HCT116 (cell line): ENCODE measurements around the gene ACAT2. TPM values are rescaled to one million over a fixed set of nuclear protein-coding genes. Genes with fewer than 3 reads are reported as not detected.

Source experiments
- ATAC-seq: fragments of 200-7000 bp; cut with Tn5 transposase; 2 replicates; pipeline ENCODE4 v1.9.1; 2020; ENCODE audit warnings: mild to moderate bottlenecking, moderate library complexity
- BruUV-seq: library from RNA; stranded (reverse); fragments of 400-500 nt; replicated peaks from 2 replicates; lab custom pipeline; 2021; lab: Mats Ljungman, UMichigan
- CTCF ChIA-PET: fragments of 300-600 bp; sonication (Branson Sonifier 250); formaldehyde crosslinking; loops from one replicate; lab custom pipeline; 2021; ENCODE audit warnings: antibody characterized with exemption; lab: Charles Lee
- POLR2A ChIA-PET: fragments of 300-600, 350-600 bp; sonication (Branson Sonifier 250); formaldehyde crosslinking; loops from one replicate; lab custom pipeline; 2021; ENCODE audit warnings: antibody characterized with exemption; lab: Charles Lee
- RAD21 ChIA-PET, 2 experiments: fragments of 300-600 bp; sonication (Branson Sonifier 250); formaldehyde crosslinking; loops; one replicate each; lab custom pipeline; 2023; ENCODE audit warnings: low total read pairs in 2 of 2; ENCODE audit not compliant: uncharacterized antibody in 2 of 2, unreplicated experiment in 2 of 2, low non-redundant PET in 1 of 2; lab: Charles Lee
- DNase-seq: peaks from one replicate; pipeline ENCODE4 v3.0.0-alpha.2; 2010; ENCODE audit warnings: low read depth, low spot score
- H2AFZ ChIP-seq: fragments of 200-600 bp; shearing (Covaris generic), sonication (generic); 2 replicates; pipeline ENCODE4 v1.6.1; 2017; ENCODE audit warnings: low read depth, mixed run types, mixed read lengths, antibody characterized with exemption, low read length; ENCODE audit not compliant: poor library complexity, severe bottlenecking
- H3K27ac ChIP-seq: 2 replicates; pipeline ENCODE4 v1.5.1; 2012; ENCODE audit warnings: low read depth, low read length
- H3K27me3 ChIP-seq: fragments of 200-600 bp; sonication (generic); 2 replicates; pipeline ENCODE4 v1.6.1; 2016; ENCODE audit warnings: mixed run types, low read length, mixed read lengths; ENCODE audit not compliant: insufficient read depth
- H3K36me3 ChIP-seq, 2 experiments: fragments of 200-500 bp in 1 of 2; fragments of 200-600 bp in 1 of 2; sonication (Bioruptor generic) in 1 of 2; sonication (generic) in 1 of 2; 2 replicates each; pipeline versions ENCODE4 v1.5.1 to v1.6.1; 2014 to 2016; ENCODE audit warnings: low read length in 2 of 2, inconsistent platforms in 1 of 2, mixed read lengths in 1 of 2, mixed run types in 1 of 2; ENCODE audit not compliant: insufficient read depth in 2 of 2, control insufficient read depth in 1 of 2
- H3K4me1 ChIP-seq, 2 experiments: fragments of 200-600 bp in 1 of 2; sonication (generic) in 1 of 2; 2 replicates each; pipeline versions ENCODE4 v1.5.1 to v1.6.1; 2012 to 2017; ENCODE audit warnings: low read length in 2 of 2, inconsistent platforms in 1 of 2, mild to moderate bottlenecking in 1 of 2, mixed read lengths in 1 of 2, mixed run types in 1 of 2, moderate library complexity in 1 of 2; ENCODE audit not compliant: insufficient read depth in 2 of 2, control insufficient read depth in 1 of 2
- H3K4me2 ChIP-seq: fragments of 200-600 bp; sonication (generic); 2 replicates; pipeline ENCODE4 v1.6.1; 2017; ENCODE audit warnings: mixed run types, low read length, mixed read lengths
- H3K4me3 ChIP-seq, 2 experiments: fragments of 200-600 bp in 1 of 2; sonication (generic) in 1 of 2; replicated peaks in 1 of 2; 2 replicates each; pipeline ENCODE4 v1.5.1; 2011 to 2016; ENCODE audit warnings: low read length in 2 of 2, control low read depth in 1 of 2, low read depth in 1 of 2, mild to moderate bottlenecking in 1 of 2, mixed read lengths in 1 of 2, mixed run types in 1 of 2
- H3K79me2 ChIP-seq: fragments of 200-600 bp; sonication (generic); 2 replicates; pipeline ENCODE4 v1.6.1; 2017; ENCODE audit warnings: mild to moderate bottlenecking, mixed run types, low read length, moderate library complexity, mixed read lengths; ENCODE audit not compliant: insufficient read depth
- H3K9ac ChIP-seq: fragments of 200-600 bp; sonication (generic); 2 replicates; pipeline ENCODE4 v1.6.1; 2016; ENCODE audit warnings: low read length, mixed read lengths
- H3K9me2 ChIP-seq: fragments of 200-600 bp; sonication (generic), shearing (Covaris generic); 2 replicates; pipeline ENCODE4 v1.6.1; 2017; ENCODE audit warnings: mixed run types, mild to moderate bottlenecking, moderate library complexity; ENCODE audit not compliant: insufficient read depth
- H3K9me3 ChIP-seq, 2 experiments: fragments of 200-500 bp in 1 of 2; fragments of 200-600 bp in 1 of 2; sonication (Bioruptor generic) in 1 of 2; sonication (generic) in 1 of 2; 2 replicates each; pipeline ENCODE4 v1.6.1; 2014 to 2017; ENCODE audit warnings: low read length in 2 of 2, mixed read lengths in 2 of 2, inconsistent platforms in 1 of 2, low read depth in 1 of 2, mild to moderate bottlenecking in 1 of 2, mixed run types in 1 of 2, moderate library complexity in 1 of 2; ENCODE audit not compliant: control insufficient read depth in 1 of 2, insufficient read depth in 1 of 2
- H4K20me1 ChIP-seq: fragments of 200-600 bp; sonication (generic), shearing (Covaris generic); 2 replicates; pipeline ENCODE4 v1.6.1; 2017; ENCODE audit warnings: mixed run types, mild to moderate bottlenecking, moderate library complexity; ENCODE audit not compliant: insufficient read depth
- CBX3 ChIP-seq: IDR thresholded peaks from 2 replicates; pipeline ENCODE4 v1.6.1; 2012; ENCODE audit warnings: low read depth
- CEBPB ChIP-seq: IDR thresholded peaks from 2 replicates; pipeline ENCODE4 v1.6.1; 2012; ENCODE audit warnings: low read depth
- ELF1 ChIP-seq: IDR thresholded peaks from 2 replicates; pipeline ENCODE4 v1.6.1; 2012; ENCODE audit warnings: low read depth, borderline replicate concordance
- EZH2 ChIP-seq: fragments of 200-600 bp; sonication (generic); IDR thresholded peaks from 2 replicates; pipeline ENCODE4 v1.6.1; 2017; ENCODE audit warnings: antibody characterized with exemption, mixed run types
- FOSL1 ChIP-seq: IDR thresholded peaks from 2 replicates; pipeline ENCODE4 v1.6.1; 2012; ENCODE audit warnings: low read depth
- POLR2AphosphoS5 ChIP-seq: IDR thresholded peaks from 2 replicates; pipeline ENCODE4 v1.6.1; 2011; ENCODE audit warnings: mild to moderate bottlenecking, low read depth, low read length, moderate library complexity
- RAD21 ChIP-seq: IDR thresholded peaks from 2 replicates; pipeline ENCODE4 v1.6.1; 2012; ENCODE audit warnings: low read depth, mild to moderate bottlenecking
- ZFX ChIP-seq: fragments of 450-650 bp; IDR thresholded peaks from 2 replicates; pipeline ENCODE4 v1.6.1; 2017
- ZNF274 ChIP-seq: fragments of 200-500 bp; sonication (Bioruptor generic); IDR thresholded peaks from 2 replicates; pipeline ENCODE4 v1.6.1; 2014; ENCODE audit warnings: mild to moderate bottlenecking, low read depth, low read length, inconsistent platforms
- intact Hi-C: fragments of 100-400 bp; cut with micrococcal nuclease; formaldehyde crosslinking; loops from 2 replicates; pipeline ENCODE4 v1.10.0; 2022
- total RNA-seq: library from RNA; stranded (reverse); gene quantifications from one replicate; pipeline ENCODE4 v1.2.1, GENCODE V29; 2021; ENCODE audit not compliant: unreplicated experiment
- TF ChIP-seq, protein P1 (sequence below), 3 experiments: fragments of 200-600 bp in 1 of 3; sonication (generic) in 1 of 3; IDR thresholded peaks in 2 of 3; conservative IDR thresholded peaks in 1 of 3; 2 replicates each; pipeline ENCODE4 v1.5.1; 2012 to 2017; ENCODE audit warnings: low read depth in 2 of 3, low read length in 2 of 3, antibody characterized with exemption in 1 of 3, borderline replicate concordance in 1 of 3, control low read depth in 1 of 3, mild to moderate bottlenecking in 1 of 3, mixed read lengths in 1 of 3, mixed run types in 1 of 3, moderate library complexity in 1 of 3; ENCODE audit not compliant: insufficient read depth in 1 of 3
- TF ChIP-seq, protein P2 (sequence below): IDR thresholded peaks from 2 replicates; pipeline ENCODE4 v1.6.1; 2012

Gene ACAT2
- total RNA-seq, 1 experiment from 2014 or later = 41.6 TPM

DNA sequence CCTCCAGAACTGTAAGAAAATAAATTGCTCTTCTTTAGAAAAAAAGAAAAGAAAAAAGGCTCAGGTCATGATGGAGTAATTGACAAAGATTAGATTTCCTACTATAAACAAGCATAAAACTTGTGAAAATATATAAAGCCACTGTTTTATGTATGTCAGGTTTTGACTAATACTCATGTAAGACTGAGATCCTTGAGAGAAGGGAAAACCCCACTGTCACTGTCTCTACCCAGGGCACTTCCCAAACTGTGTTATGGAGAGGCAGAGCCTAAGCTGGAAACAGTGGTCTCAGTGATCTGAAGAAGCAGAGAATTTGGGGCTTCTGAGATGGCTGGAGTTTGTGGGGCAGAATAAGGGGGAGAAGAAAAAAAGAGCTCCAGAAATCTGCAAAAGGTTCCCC lies 7.6 kb downstream of the ACAT2 start:
- Histone ChIP-seq H3K27me3 (no peaks in the 10 kb centered on the region), H2AFZ (no peak overlapping the region), H3K4me3 (no peak overlapping the region), H3K9ac (no peak overlapping the region), H3K9me3 (no peaks in the 10 kb centered on the region), H3K9me2 (no peaks in the 10 kb centered on the region), H3K27ac (no peak overlapping the region), H3K79me2 (no peaks in the 10 kb centered on the region), H3K4me2 (no peak overlapping the region), H4K20me1 (no peaks in the 10 kb centered on the region), H3K36me3 (peaks cover 4 to 12% of the 10 kb centered on the region in 2 experiments; a peak in 3 of 4 replicates), H3K4me1 (no peaks in the 10 kb centered on the region)
- ATAC-seq (no peak), DNase-seq (no peak)
- ChIA-PET POLR2A (interaction anchor here (1.6 kb wide), 1 partner anchor 8 kb away, joined by 3 read pairs; the partner anchor contains the start of gene ACAT2), RAD21 (no interaction called here), CTCF (no interaction called here)
- no peak for TF ChIP-seq POLR2AphosphoS5
- no peak for TF ChIP-seq RAD21
- TF ChIP-seq CEBPB = no peak
- no peak for TF ChIP-seq CBX3
- TF ChIP-seq FOSL1 = no peak
- TF ChIP-seq, protein P1, sequence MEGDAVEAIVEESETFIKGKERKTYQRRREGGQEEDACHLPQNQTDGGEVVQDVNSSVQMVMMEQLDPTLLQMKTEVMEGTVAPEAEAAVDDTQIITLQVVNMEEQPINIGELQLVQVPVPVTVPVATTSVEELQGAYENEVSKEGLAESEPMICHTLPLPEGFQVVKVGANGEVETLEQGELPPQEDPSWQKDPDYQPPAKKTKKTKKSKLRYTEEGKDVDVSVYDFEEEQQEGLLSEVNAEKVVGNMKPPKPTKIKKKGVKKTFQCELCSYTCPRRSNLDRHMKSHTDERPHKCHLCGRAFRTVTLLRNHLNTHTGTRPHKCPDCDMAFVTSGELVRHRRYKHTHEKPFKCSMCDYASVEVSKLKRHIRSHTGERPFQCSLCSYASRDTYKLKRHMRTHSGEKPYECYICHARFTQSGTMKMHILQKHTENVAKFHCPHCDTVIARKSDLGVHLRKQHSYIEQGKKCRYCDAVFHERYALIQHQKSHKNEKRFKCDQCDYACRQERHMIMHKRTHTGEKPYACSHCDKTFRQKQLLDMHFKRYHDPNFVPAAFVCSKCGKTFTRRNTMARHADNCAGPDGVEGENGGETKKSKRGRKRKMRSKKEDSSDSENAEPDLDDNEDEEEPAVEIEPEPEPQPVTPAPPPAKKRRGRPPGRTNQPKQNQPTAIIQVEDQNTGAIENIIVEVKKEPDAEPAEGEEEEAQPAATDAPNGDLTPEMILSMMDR (IDR thresholded peaks at IDR 0.05 in 2 of 3, conservative IDR thresholded peaks at IDR 0.05 in 1 of 3; ENCODE audit: borderline replicate concordance in 1 of 3, insufficient read depth in 1 of 3, low read depth in 2 of 3, low read length in 2 of 3) = no peak
- TF ChIP-seq, protein P2, sequence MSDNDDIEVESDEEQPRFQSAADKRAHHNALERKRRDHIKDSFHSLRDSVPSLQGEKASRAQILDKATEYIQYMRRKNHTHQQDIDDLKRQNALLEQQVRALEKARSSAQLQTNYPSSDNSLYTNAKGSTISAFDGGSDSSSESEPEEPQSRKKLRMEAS = no peak
- no peak for TF ChIP-seq ZFX
- intact Hi-C loops = no loop called here
- no TSS peak for BruUV-seq

DNA sequence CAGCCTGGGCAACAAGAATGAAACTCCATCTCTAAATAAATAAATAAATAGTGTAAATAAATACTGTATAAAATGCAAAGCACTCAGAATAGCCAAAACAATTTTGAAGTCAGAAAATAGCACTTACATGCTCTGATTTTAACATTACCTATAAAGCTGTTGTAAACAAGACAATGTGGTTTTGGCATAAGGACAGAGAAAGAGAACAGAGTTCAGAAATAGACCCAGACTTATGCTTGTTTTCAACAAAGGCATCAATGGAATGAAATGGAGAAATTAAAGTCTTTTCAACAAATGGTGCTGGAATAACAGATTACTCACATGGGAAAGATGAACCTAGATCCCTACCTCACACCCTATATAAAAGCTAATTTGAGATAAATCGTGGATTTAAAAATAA lies 10.4 kb downstream of the ACAT2 start:
- TF ChIP-seq POLR2AphosphoS5 (no peak), ZNF274 (no peak), EZH2 (no peak), ELF1 (no peak), RAD21 (no peak)
- no peaks in the 10 kb centered on the region for H3K79me2 ChIP-seq
- no peaks in the 10 kb centered on the region for H3K27me3 ChIP-seq
- H3K27ac ChIP-seq = no peak overlapping the region
- intact Hi-C loops = no loop called here
- ChIA-PET CTCF (no interaction called here), POLR2A (interaction anchor here (1.8 kb wide), 1 partner anchor 18 kb away, joined by 6 read pairs; the partner anchor contains the start of genes MRPL18 and TCP1), RAD21 (interaction anchor here in 1 of 2 experiments (0.6 kb wide), 1 partner anchor 529 kb away, joined by 4 read pairs; no protein-coding TSS in a partner anchor)
- no peaks in the 10 kb centered on the region for H4K20me1 ChIP-seq
- no peak for DNase-seq
- H3K36me3 ChIP-seq = peaks cover 4 to 10% of the 10 kb centered on the region in 2 experiments; a peak in 2 of 4 replicates
- no peak for ATAC-seq
- peaks cover 0 to 5% of the 10 kb centered on the region in 2 experiments; a peak in 2 of 4 replicates for H3K4me1 ChIP-seq
- no peaks in the 10 kb centered on the region for H3K9me2 ChIP-seq
- no peaks in the 10 kb centered on the region for H3K9me3 ChIP-seq
- H3K4me2 ChIP-seq = no peak overlapping the region
- no peak overlapping the region for H3K4me3 ChIP-seq
- H3K9ac ChIP-seq = no peak overlapping the region
- BruUV-seq = no TSS peak
- no peak overlapping the region for H2AFZ ChIP-seq
